HEK293 (cell line): ENCODE measurements around the gene SLC15A4.

Source experiments
- CTCF ChIA-PET: fragments of 350-600 bp; formaldehyde crosslinking; extraction: SDS; loops from one replicate; lab custom pipeline; 2021; ENCODE audit warnings: antibody characterized with exemption; lab: Yijun Ruan, JAX
- POLR2A ChIA-PET: fragments of 300-600 bp; formaldehyde crosslinking; extraction: SDS; loops from one replicate; lab custom pipeline; 2020; ENCODE audit warnings: antibody characterized with exemption, inconsistent platforms; lab: Yijun Ruan, JAX
- H3K27ac ChIP-seq: fragments of 200-500 bp; sonication (Bioruptor generic); 2 replicates; pipeline ENCODE4 v1.5.1; 2014; ENCODE audit warnings: low read depth, low read length, control low read depth, inconsistent platforms; ENCODE audit errors: extremely low read depth
- H3K36me3 ChIP-seq, 2 experiments: fragments of 200-500 bp in 1 of 2; sonication (Bioruptor generic) in 1 of 2; 1 replicate in 1 of 2; 2 replicates in 1 of 2; pipeline ENCODE4 v1.5.1; 2014 to 2017; ENCODE audit warnings: inconsistent platforms in 2 of 2, low read length in 2 of 2; ENCODE audit not compliant: control insufficient read depth in 2 of 2, insufficient read depth in 1 of 2
- H3K4me1 ChIP-seq: fragments of 200-500 bp; sonication (Bioruptor generic); 2 replicates; pipeline ENCODE4 v1.5.1; 2014; ENCODE audit warnings: mild to moderate bottlenecking, low read length, inconsistent platforms; ENCODE audit not compliant: control insufficient read depth, insufficient read depth
- H3K4me3 ChIP-seq: 2 replicates; pipeline ENCODE4 v1.5.1; 2011; ENCODE audit warnings: low read depth, mild to moderate bottlenecking, control low read depth, low read length, moderate library complexity
- H3K9me3 ChIP-seq: fragments of 200-500 bp; sonication (Bioruptor generic); 2 replicates; pipeline ENCODE4 v1.5.1; 2014; ENCODE audit warnings: low read depth, low read length, inconsistent platforms; ENCODE audit not compliant: control insufficient read depth, insufficient read depth
- HIC1 ChIP-seq: fragments of 450-650 bp; formaldehyde crosslinking; IDR thresholded peaks from 2 replicates; pipeline ENCODE4 v1.5.1; 2016; ENCODE audit warnings: missing biosample characterization, missing genetic modification characterization
- KLF9 ChIP-seq: fragments of 450-650 bp; formaldehyde crosslinking; IDR thresholded peaks from 2 replicates; pipeline ENCODE4 v1.5.1; 2016; ENCODE audit warnings: missing biosample characterization, missing genetic modification characterization, low read depth
- REPIN1 ChIP-seq: fragments of 450-650 bp; formaldehyde crosslinking; IDR thresholded peaks from 2 replicates; pipeline ENCODE4 v1.5.1; 2017; ENCODE audit warnings: missing biosample characterization, missing genetic modification characterization, low read depth
- SCRT1 ChIP-seq: fragments of 450-650 bp; formaldehyde crosslinking; IDR thresholded peaks from 2 replicates; pipeline ENCODE4 v1.5.1; 2016; ENCODE audit warnings: missing biosample characterization, missing genetic modification characterization, borderline replicate concordance
- SP7 ChIP-seq: fragments of 450-650 bp; formaldehyde crosslinking; IDR thresholded peaks from 2 replicates; pipeline ENCODE4 v1.5.1; 2016; ENCODE audit warnings: missing biosample characterization, missing genetic modification characterization
- ZBTB26 ChIP-seq: fragments of 450-650 bp; formaldehyde crosslinking; optimal IDR thresholded peaks from 2 replicates; pipeline ENCODE3; 2016; ENCODE audit warnings: missing biosample characterization, mild to moderate bottlenecking, missing genetic modification characterization
- ZEB2 ChIP-seq: fragments of 450-650 bp; formaldehyde crosslinking; IDR thresholded peaks from 2 replicates; pipeline ENCODE4 v1.5.1; 2016; ENCODE audit warnings: missing biosample characterization, missing genetic modification characterization
- ZNF121 ChIP-seq: fragments of 450-650 bp; formaldehyde crosslinking; IDR thresholded peaks from 2 replicates; pipeline ENCODE4 v1.5.1; 2016; ENCODE audit warnings: missing biosample characterization, missing genetic modification characterization
- ZNF140 ChIP-seq: fragments of 450-650 bp; formaldehyde crosslinking; IDR thresholded peaks from 2 replicates; pipeline ENCODE4 v1.5.1; 2016; ENCODE audit warnings: missing biosample characterization, missing genetic modification characterization
- ZNF155 ChIP-seq: fragments of 450-650 bp; formaldehyde crosslinking; IDR thresholded peaks from 2 replicates; pipeline ENCODE4 v1.5.1; 2016; ENCODE audit warnings: missing biosample characterization, missing genetic modification characterization
- ZNF16 ChIP-seq: fragments of 450-650 bp; formaldehyde crosslinking; IDR thresholded peaks from 2 replicates; pipeline ENCODE4 v1.5.1; 2016; ENCODE audit warnings: low read depth, missing biosample characterization, missing genetic modification characterization
- ZNF211 ChIP-seq: fragments of 450-650 bp; formaldehyde crosslinking; IDR thresholded peaks from 2 replicates; pipeline ENCODE4 v1.5.1; 2016; ENCODE audit warnings: low read depth, missing biosample characterization, missing genetic modification characterization
- ZNF223 ChIP-seq: fragments of 450-650 bp; formaldehyde crosslinking; IDR thresholded peaks from 2 replicates; pipeline ENCODE4 v1.5.1; 2016; ENCODE audit warnings: missing biosample characterization, missing genetic modification characterization
- ZNF23 ChIP-seq: fragments of 450-650 bp; formaldehyde crosslinking; IDR thresholded peaks from 2 replicates; pipeline ENCODE4 v1.5.1; 2016; ENCODE audit warnings: missing biosample characterization, missing genetic modification characterization, borderline replicate concordance
- ZNF324 ChIP-seq: fragments of 450-650 bp; formaldehyde crosslinking; IDR thresholded peaks from 2 replicates; pipeline ENCODE4 v1.5.1; 2016; ENCODE audit warnings: missing biosample characterization, missing genetic modification characterization
- ZNF366 ChIP-seq: fragments of 450-650 bp; formaldehyde crosslinking; conservative IDR thresholded peaks from 2 replicates; pipeline ENCODE4 v1.5.1; 2016; ENCODE audit warnings: missing biosample characterization, missing genetic modification characterization
- ZNF426 ChIP-seq: fragments of 450-650 bp; formaldehyde crosslinking; IDR thresholded peaks from 2 replicates; pipeline ENCODE4 v1.5.1; 2017; ENCODE audit warnings: missing biosample characterization, missing genetic modification characterization, mild to moderate bottlenecking, inconsistent platforms, moderate library complexity
- ZNF514 ChIP-seq: fragments of 450-650 bp; formaldehyde crosslinking; IDR thresholded peaks from 2 replicates; pipeline ENCODE4 v1.5.1; 2016; ENCODE audit warnings: missing biosample characterization, missing genetic modification characterization
- ZNF629 ChIP-seq: fragments of 450-650 bp; formaldehyde crosslinking; IDR thresholded peaks from 2 replicates; pipeline ENCODE4 v1.5.1; 2017; ENCODE audit warnings: missing biosample characterization, missing genetic modification characterization
- ZNF658 ChIP-seq: fragments of 450-650 bp; formaldehyde crosslinking; IDR thresholded peaks from 2 replicates; pipeline ENCODE4; 2016; ENCODE audit warnings: missing biosample characterization, missing genetic modification characterization
- ZNF660 ChIP-seq: fragments of 450-650 bp; IDR thresholded peaks from 2 replicates; pipeline ENCODE4 v1.5.1; 2018; ENCODE audit warnings: missing biosample characterization, mild to moderate bottlenecking, missing genetic modification characterization
- ZNF664 ChIP-seq: fragments of 450-650 bp; formaldehyde crosslinking; IDR thresholded peaks from 2 replicates; pipeline ENCODE4 v1.5.1; 2016; ENCODE audit warnings: missing biosample characterization, missing genetic modification characterization
- ZNF76 ChIP-seq: fragments of 450-650 bp; formaldehyde crosslinking; IDR thresholded peaks from 2 replicates; pipeline ENCODE4; 2016; ENCODE audit warnings: low read depth, missing biosample characterization, missing genetic modification characterization, borderline replicate concordance
- ZNF792 ChIP-seq: fragments of 450-650 bp; formaldehyde crosslinking; IDR thresholded peaks from 2 replicates; pipeline ENCODE4 v1.5.1; 2016; ENCODE audit warnings: missing biosample characterization, missing genetic modification characterization
- ZSCAN23 ChIP-seq: fragments of 450-650 bp; formaldehyde crosslinking; IDR thresholded peaks from 2 replicates; pipeline ENCODE4 v1.5.1; 2016; ENCODE audit warnings: missing biosample characterization, missing genetic modification characterization
- ZXDB ChIP-seq: fragments of 450-650 bp; formaldehyde crosslinking; IDR thresholded peaks from 2 replicates; pipeline ENCODE4 v1.5.1; 2016; ENCODE audit warnings: missing biosample characterization, missing genetic modification characterization
- TF ChIP-seq, protein P1 (sequence below): fragments of 450-650 bp; formaldehyde crosslinking; IDR thresholded peaks from 2 replicates; pipeline ENCODE4 v1.5.1; 2016; ENCODE audit warnings: missing biosample characterization, missing genetic modification characterization
- TF ChIP-seq, protein P2 (sequence below): IDR thresholded peaks from 2 replicates; pipeline ENCODE4 v1.6.1; 2011; ENCODE audit warnings: mild to moderate bottlenecking, low read depth, low read length, borderline replicate concordance
- TF ChIP-seq, protein P3 (sequence below): fragments of 450-650 bp; formaldehyde crosslinking; IDR thresholded peaks from 2 replicates; pipeline ENCODE4 v1.5.1; 2016; ENCODE audit warnings: missing biosample characterization, missing genetic modification characterization

Gene SLC15A4

DNA sequence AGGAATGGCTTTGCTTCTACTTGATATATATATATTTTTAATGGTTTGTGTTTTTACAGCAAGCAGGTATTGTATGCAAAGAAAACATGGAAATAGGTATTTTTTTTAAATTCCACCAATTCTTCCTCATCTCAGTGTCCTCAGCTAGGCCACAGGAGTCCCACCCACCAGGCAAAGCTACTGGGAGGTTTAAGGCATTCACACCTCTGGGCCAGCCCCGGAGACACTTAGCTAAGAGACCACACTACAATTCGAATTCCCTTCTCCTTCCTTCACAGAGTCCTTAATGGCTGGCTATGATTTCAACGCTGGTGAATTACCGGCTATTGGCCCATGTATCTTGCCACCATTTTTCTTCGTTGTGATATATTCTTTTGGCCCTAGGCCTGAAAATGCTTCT is 71.4 kb downstream of the SLC15A4 start:
- no peak overlapping the region for H3K27ac ChIP-seq
- ChIA-PET POLR2A (no interaction called here), CTCF (no interaction called here)
- no peak for TF ChIP-seq ZNF76
- no peak for TF ChIP-seq ZEB2 (tag by site-specific recombination)
- no peak for TF ChIP-seq ZSCAN23 (tag by site-specific recombination)
- no peak for TF ChIP-seq ZNF223
- TF ChIP-seq ZNF155 (tag by site-specific recombination): no peak
- TF ChIP-seq ZNF660 (tag by site-specific recombination): no peak
- no peak for TF ChIP-seq ZNF324 (tag by site-specific recombination)
- no peak for TF ChIP-seq ZNF426 (tag by site-specific recombination)
- TF ChIP-seq ZNF658 (tag by site-specific recombination): no peak
- TF ChIP-seq ZNF366 (tag by site-specific recombination): no peak
- no peak for TF ChIP-seq SP7 (tag by site-specific recombination)
- no peak for TF ChIP-seq ZNF664 (tag by site-specific recombination)
- TF ChIP-seq, protein P1, sequence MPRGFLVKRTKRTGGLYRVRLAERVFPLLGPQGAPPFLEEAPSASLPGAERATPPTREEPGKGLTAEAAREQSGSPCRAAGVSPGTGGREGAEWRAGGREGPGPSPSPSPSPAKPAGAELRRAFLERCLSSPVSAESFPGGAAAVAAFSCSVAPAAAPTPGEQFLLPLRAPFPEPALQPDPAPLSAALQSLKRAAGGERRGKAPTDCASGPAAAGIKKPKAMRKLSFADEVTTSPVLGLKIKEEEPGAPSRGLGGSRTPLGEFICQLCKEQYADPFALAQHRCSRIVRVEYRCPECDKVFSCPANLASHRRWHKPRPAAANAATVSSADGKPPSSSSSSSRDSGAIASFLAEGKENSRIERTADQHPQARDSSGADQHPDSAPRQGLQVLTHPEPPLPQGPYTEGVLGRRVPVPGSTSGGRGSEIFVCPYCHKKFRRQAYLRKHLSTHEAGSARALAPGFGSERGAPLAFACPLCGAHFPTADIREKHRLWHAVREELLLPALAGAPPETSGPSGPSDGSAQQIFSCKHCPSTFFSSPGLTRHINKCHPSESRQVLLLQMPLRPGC (tag by site-specific recombination): no peak
- TF ChIP-seq, protein P2, sequence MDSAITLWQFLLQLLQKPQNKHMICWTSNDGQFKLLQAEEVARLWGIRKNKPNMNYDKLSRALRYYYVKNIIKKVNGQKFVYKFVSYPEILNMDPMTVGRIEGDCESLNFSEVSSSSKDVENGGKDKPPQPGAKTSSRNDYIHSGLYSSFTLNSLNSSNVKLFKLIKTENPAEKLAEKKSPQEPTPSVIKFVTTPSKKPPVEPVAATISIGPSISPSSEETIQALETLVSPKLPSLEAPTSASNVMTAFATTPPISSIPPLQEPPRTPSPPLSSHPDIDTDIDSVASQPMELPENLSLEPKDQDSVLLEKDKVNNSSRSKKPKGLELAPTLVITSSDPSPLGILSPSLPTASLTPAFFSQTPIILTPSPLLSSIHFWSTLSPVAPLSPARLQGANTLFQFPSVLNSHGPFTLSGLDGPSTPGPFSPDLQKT: no peak
- no peak for TF ChIP-seq ZNF792 (tag by site-specific recombination)
- no peak for TF ChIP-seq ZNF514 (tag by site-specific recombination)
- no peak overlapping the region for H3K4me3 ChIP-seq
- no peaks in the 10 kb centered on the region for H3K9me3 ChIP-seq
- H3K4me1 ChIP-seq: no peaks in the 10 kb centered on the region
- H3K36me3 ChIP-seq: no peaks in the 10 kb centered on the region

GRCh38 chr12:128747441-128747840 is 76.3 kb downstream of the SLC15A4 start:
- no peak overlapping the region for H3K4me3 ChIP-seq
- no peak overlapping the region for H3K27ac ChIP-seq
- CTCF ChIA-PET: no interaction called here
- no peaks in the 10 kb centered on the region for H3K36me3 ChIP-seq
- POLR2A ChIA-PET: no interaction called here
- no peaks in the 10 kb centered on the region for H3K9me3 ChIP-seq
- TF ChIP-seq ZNF16 (no peak), ZBTB26 (tag by site-specific recombination) (no peak), ZNF792 (tag by site-specific recombination) (no peak), ZNF629 (tag by site-specific recombination) (no peak), KLF9 (no peak), ZXDB (tag by site-specific recombination) (no peak), SCRT1 (tag by site-specific recombination) (no peak), ZNF121 (no peak), REPIN1 (tag by site-specific recombination) (no peak), HIC1 (no peak), ZNF140 (tag by site-specific recombination) (no peak), ZNF23 (tag by site-specific recombination) (no peak), ZNF211 (tag by site-specific recombination) (no peak)
- TF ChIP-seq, protein P3, sequence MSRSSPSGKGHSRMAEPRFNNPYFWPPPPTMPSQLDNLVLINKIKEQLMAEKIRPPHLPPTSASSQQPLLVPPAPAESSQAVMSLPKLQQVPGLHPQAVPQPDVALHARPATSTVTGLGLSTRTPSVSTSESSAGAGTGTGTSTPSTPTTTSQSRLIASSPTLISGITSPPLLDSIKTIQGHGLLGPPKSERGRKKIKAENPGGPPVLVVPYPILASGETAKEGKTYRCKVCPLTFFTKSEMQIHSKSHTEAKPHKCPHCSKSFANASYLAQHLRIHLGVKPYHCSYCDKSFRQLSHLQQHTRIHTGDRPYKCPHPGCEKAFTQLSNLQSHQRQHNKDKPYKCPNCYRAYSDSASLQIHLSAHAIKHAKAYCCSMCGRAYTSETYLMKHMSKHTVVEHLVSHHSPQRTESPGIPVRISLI (tag by site-specific recombination): no peak
- H3K4me1 ChIP-seq: no peaks in the 10 kb centered on the region
